Lower lobe of right lung (tissue), 2 donors: Measurements from ENCODE around the gene FNDC1. TPM values are rescaled to one million over a fixed set of nuclear protein-coding genes. Genes with fewer than 3 reads are reported as not detected.

ENCODE experiments used
- ATAC-seq, 2 donors: fragments of 200-7000 bp; cut with Tn5 transposase; one replicate each; pipeline ENCODE4 v1.9.1; 2020 to 2022; ENCODE audit warnings: mild to moderate bottlenecking in 2 of 2, moderate library complexity in 2 of 2
- DNase-seq: peaks from one replicate; pipeline ENCODE4 v3.0.0-alpha.2; 2020
- H3K27ac ChIP-seq: fragments of 200-600 bp; one replicate; pipeline ENCODE4 v1.8.0; 2022
- H3K27me3 ChIP-seq: fragments of 200-600 bp; one replicate; pipeline ENCODE4 v1.8.0; 2022; ENCODE audit warnings: low read depth
- H3K36me3 ChIP-seq: fragments of 200-600 bp; one replicate; pipeline ENCODE4 v1.8.0; 2022; ENCODE audit warnings: mild to moderate bottlenecking
- H3K4me1 ChIP-seq: fragments of 200-600 bp; one replicate; pipeline ENCODE4 v1.8.0; 2022
- H3K4me3 ChIP-seq: fragments of 200-600 bp; one replicate; pipeline ENCODE4 v1.8.0; 2022; ENCODE audit warnings: mild to moderate bottlenecking
- H3K9me3 ChIP-seq: fragments of 200-600 bp; one replicate; pipeline ENCODE4 v1.8.0; 2022
- intact Hi-C: fragments of 100-400 bp; cut with DNase I; formaldehyde crosslinking; loops from one replicate; pipeline ENCODE4 v1.11.0; 2022
- total RNA-seq: library from RNA; stranded (reverse); fragmentation: NEBNext Ultra II Directional; extraction: Animal tissue kit (Norgen Biotek cat#: 25700); gene quantifications from one replicate; pipeline ENCODE4 v1.2.1, GENCODE V29; 2021
- TF ChIP-seq, protein P1 (sequence below): fragments of 200-600 bp; IDR thresholded peaks from one replicate; pipeline ENCODE4 v1.8.0; 2022; ENCODE audit warnings: antibody characterized with exemption, mild to moderate bottlenecking
- donor health status: DM: no; HTN: yes; CAD: no; lungs with severe emphysema.

Gene FNDC1
- total RNA-seq, 1 donor from 2014 or later: 0.44 TPM

DNA sequence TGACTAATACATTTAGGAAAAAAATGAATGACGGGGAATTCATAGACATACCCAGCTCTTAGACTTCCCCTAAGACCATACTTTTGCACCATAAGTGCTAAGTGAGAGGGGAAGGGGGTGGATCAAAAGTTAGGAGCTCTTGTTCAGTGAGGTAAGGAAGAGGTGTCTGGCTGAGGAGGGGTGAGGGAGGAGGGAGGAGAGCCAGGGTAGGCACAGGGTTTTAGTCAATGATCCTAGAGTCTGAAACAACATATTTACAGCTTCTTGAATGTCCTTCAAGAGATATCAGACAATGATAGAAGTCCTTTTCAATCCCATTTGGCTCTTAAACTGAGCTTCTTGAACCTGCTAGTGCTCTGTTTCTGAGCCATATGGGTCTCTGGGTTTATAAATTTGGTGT lies 135.4 kb downstream of the FNDC1 start:
- no peak for ATAC-seq

DNA sequence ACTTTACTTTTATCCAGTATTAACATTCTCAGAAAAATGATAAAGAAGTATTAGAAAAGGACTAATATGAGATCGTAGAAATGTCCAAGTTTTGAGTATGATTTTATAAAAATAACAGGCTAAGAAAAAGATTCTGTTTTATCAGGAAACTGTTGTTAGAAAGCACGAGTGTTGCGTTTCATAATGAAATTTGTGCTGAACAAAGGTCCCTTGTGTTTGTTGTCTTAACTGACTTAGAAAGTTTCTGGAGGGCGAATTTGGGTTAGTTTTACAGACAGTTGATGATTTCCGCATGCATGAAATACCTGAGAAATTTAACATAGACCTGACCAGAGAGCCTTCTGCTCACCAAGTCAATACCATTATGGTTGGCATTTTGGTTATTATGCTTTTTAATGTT lies 136.0 kb downstream of the FNDC1 start:
- Histone ChIP-seq H3K36me3 (no peaks in the 10 kb centered on the region), H3K27me3 (no peaks in the 10 kb centered on the region), H3K27ac (no peak overlapping the region), H3K9me3 (no peaks in the 10 kb centered on the region), H3K4me3 (no peak overlapping the region), H3K4me1 (no peaks in the 10 kb centered on the region)
- no peak for DNase-seq
- TF ChIP-seq, protein P1, sequence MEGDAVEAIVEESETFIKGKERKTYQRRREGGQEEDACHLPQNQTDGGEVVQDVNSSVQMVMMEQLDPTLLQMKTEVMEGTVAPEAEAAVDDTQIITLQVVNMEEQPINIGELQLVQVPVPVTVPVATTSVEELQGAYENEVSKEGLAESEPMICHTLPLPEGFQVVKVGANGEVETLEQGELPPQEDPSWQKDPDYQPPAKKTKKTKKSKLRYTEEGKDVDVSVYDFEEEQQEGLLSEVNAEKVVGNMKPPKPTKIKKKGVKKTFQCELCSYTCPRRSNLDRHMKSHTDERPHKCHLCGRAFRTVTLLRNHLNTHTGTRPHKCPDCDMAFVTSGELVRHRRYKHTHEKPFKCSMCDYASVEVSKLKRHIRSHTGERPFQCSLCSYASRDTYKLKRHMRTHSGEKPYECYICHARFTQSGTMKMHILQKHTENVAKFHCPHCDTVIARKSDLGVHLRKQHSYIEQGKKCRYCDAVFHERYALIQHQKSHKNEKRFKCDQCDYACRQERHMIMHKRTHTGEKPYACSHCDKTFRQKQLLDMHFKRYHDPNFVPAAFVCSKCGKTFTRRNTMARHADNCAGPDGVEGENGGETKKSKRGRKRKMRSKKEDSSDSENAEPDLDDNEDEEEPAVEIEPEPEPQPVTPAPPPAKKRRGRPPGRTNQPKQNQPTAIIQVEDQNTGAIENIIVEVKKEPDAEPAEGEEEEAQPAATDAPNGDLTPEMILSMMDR: no peak
- ATAC-seq: no peak
- intact Hi-C loops: no loop called here

More for the DNA sequence above, 135.4 kb downstream of the FNDC1 start:
- intact Hi-C loops: no loop called here
- no peak for DNase-seq
- Histone ChIP-seq H3K27me3 (no peaks in the 10 kb centered on the region), H3K4me1 (no peaks in the 10 kb centered on the region), H3K4me3 (no peak overlapping the region), H3K9me3 (no peaks in the 10 kb centered on the region), H3K36me3 (no peaks in the 10 kb centered on the region), H3K27ac (no peak overlapping the region)
- TF ChIP-seq, protein P1: no peak

DNA sequence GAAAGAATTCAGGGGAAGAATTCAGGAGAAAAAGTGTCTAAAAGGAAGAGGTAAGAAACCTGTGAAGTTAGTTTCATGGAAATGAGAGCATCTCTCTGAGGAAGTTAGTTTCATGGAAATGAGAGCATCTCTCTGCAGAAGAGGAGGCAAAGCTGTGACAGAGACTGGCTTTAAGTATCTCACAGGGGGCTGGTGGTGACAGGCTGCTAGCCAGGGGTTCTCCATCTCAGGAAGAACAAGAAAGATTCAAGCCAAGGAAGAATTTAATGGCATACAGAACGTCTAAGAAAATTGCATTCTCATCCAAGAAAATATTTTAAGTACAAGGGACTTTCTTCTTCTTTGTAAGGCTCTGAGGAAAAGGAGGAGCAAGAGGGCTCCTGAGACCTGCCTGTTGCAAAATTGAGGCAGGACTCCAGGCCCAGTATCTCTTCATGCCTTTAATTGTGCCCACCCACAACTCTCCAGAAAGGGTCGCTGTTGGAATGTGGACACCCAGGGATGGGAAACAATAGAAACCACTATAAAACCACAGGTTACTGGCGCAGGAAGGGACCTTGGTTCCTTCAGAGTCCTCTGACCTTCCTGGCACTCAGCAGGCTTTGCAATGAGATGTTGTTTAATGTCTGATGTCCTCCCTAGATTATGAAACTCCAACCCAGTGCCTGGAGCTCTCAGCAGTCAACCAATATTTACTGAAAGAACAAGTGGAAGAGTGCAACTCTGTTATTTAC lies 136.8 kb downstream of the FNDC1 start:
- ATAC-seq (no peak), DNase-seq (no peak)
- intact Hi-C loops: no loop called here
- Histone ChIP-seq H3K9me3 (no peaks in the 10 kb centered on the region), H3K27me3 (no peaks in the 10 kb centered on the region), H3K4me1 (no peaks in the 10 kb centered on the region), H3K27ac (no peak overlapping the region), H3K4me3 (no peak overlapping the region), H3K36me3 (no peaks in the 10 kb centered on the region)
- TF ChIP-seq, protein P1: no peak

DNA sequence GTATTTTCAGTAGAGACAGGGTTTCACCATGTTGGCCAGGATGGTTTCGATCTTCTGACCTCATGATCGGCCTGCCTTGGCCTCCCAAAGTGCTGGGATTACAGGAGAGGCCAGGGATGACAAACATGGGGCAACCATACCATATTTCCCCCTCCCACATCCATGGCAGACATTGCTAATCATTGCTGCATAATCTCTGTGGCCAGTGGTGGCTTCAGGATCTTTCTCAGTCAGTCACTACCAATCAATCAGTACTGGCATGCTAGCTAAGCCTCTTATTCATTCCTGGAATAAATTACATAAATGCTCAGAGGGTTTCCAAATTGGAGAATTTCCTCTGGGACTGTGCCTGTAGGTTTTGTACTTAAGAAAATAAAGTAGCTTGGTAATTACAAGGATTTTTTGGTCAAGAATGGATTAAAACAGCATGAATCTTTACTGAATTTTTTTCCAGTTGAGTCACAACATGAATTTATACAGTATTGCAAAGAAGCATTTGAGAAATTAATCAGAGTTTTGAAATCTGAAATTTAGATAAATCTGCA lies 138.1 kb downstream of the FNDC1 start:
- Histone ChIP-seq H3K27ac (no peak overlapping the region), H3K27me3 (no peaks in the 10 kb centered on the region), H3K36me3 (no peaks in the 10 kb centered on the region), H3K9me3 (no peaks in the 10 kb centered on the region), H3K4me1 (no peaks in the 10 kb centered on the region), H3K4me3 (no peak overlapping the region)
- TF ChIP-seq, protein P1: no peak
- intact Hi-C loops: no loop called here
- ATAC-seq: no peak
- no peak for DNase-seq

DNA sequence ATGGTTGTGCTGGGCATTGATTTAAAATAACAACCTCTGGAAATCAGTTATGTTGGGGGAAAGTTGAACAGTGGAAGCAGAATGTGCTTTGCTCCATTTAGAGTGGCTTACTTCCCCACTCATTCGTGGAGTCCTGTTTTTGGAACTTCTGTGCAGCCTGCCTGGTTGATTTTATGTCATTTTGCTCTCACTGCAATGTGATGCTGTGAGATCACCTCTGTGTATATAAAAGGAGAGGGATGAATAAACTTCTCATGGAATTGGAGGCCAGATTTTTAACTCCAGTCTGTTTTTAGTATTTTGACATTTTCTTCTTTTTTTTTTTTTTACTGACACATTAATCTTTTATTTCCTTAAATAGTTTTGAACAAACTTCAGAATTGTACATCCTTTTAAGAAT lies 139.0 kb downstream of the FNDC1 start:
- ATAC-seq (no peak), DNase-seq (no peak)
- intact Hi-C loops: no loop called here
- Histone ChIP-seq H3K36me3 (no peaks in the 10 kb centered on the region), H3K4me3 (no peak overlapping the region), H3K9me3 (no peaks in the 10 kb centered on the region), H3K4me1 (no peaks in the 10 kb centered on the region), H3K27ac (no peak overlapping the region), H3K27me3 (no peaks in the 10 kb centered on the region)
- TF ChIP-seq, protein P1: no peak
